T-helper 2 cell (primary cell): ENCODE data around the gene VWA3B.
"Not testable (repeated sequence)": the region's sequence is repeated elsewhere in the genome, so short reads cannot be mapped to it uniquely, and the experiment has no call there.

Experiments
- DNase-seq, 5 experiments: peaks; one replicate each; pipeline versions ENCODE4 v3.0.0 to v3.0.0-alpha.2; 2012 to 2022

VWA3B gene

DNA sequence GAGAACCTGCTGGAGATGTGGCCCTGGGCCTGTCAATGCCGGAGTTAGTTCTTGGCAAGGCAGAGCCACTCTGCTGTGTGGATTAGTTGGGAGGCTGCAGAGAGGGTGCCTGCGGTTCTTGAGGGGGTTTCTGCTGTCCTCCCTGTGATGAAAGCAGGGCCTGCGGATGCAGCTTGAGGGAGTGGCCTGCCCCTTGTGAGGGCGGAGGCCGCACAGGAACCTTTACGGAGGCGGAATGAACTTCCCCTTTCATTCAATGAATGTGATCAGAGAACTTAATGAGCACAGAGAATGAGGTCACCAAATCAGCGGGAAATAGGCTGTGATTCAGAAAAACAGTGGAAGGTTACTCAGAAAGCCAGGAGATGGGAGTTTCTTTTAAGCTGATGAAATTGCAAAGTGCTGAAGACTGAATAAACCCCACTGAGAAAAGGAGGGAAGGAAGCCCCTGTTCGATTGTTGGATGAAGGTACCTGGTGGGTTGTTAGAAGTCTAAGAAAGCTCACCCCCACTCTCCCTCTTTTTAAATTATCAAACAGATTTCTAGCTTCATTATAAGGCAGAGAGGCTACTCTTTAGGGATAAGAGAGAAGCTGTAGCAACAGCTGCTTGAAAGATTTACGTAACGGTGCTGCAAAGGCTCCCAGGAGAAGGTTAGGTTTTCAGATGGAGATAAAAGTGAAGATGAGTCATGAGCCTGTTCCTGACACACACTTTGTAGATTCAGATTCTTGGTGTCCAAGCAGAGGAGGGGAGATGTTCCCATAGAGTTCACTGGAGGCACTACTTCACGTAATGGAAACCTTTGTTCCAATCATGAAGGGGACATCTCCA, 47.4 kb downstream of the VWA3B start:
- DNase-seq, result peak in 1 of 5 experiments; percentile 17

DNA sequence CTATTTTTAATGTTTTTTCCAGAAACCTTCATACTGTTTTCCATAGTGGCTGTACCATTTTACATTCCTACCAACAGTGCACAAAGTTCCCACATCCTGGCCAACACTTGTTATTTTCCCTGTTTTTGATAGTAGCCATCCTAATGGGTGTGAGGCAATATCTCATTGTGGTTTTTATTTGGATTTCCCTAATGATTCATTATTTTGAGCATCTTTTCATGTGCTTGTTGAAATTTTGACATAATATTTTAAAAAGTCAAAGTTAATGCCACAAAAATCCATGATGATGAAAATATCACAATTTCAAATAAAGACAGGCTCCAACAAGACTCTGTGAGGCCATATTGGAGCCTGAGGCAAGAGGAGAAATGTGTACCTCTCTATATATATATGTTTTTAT, 50.2 kb downstream of the VWA3B start:
- DNase-seq, result no peak

DNA sequence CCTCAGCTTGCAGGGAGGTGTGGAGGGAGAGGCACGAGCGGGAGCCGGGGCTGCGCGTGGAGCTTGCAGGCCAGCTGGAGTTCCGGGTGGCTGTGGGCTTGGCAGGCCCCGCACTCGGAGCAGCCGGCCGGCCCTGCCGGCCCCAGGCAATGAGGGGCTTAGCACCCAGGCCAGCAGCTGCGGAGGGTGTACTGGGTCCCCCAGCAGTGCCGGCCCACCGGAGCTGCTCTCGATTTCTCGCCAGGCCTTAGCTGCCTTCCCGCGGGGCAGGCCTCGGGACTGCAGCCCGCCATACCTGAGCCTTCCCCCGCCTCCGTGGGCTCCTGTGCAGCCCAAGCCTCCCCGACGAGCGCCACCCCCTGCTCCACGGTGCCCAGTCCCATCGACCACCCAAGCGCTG, 52.0 kb downstream of the VWA3B start:
- DNase-seq, result not testable (repeated sequence)

DNA sequence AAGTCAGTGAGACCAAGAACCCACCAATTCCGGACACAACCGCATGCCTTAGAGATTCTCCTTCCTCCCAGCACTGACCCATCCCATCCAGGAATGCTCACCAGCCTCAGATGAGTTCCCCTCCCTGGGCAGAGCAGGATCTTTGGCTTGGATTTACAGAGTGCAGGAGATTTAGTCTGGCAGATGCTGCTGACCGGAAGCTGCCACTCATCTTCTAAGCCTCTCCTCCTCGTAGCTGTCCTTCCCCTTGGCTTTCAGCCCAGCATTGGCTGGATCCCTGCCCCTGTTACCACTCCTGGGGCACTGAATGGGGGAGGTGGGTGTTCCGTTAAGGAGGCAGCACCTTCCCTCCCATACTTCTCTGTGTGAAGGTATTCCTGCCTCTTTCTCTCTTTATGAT, 53.2 kb downstream of the VWA3B start:
- DNase-seq, result no peak

DNA sequence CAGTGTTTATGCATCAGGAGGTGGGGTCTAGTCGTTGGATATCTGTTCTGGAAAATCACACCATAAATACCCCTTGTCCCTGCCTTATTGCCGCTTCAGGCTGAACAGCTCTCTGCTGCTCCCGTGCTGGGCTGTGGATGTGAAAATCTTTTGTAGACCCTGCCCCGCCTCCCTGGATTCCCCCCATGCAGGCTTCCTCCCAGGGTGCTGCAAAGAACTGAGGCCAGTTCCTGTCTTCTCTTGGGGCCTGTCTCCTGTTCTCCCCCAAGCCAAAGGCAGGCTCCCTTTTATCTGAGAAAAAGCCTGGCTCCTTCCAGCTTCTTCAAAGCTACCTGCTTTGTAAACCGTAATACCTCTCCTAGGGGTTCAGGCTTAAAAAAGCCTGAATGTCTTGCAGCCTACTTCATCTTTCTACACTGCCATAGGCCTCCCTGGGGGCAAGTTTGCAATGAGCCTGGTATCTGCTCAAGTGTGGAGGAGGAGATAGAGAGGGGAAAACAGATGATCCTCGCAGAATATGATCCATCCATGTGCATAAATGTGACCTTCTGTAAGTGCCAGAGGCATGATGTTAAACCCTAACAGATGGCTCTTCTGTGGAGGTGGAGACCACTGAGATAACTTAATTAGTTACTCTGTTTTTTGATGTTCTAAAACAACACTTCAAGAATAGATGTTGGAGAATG, 55.3 kb downstream of the VWA3B start:
- no peak for DNase-seq

DNA sequence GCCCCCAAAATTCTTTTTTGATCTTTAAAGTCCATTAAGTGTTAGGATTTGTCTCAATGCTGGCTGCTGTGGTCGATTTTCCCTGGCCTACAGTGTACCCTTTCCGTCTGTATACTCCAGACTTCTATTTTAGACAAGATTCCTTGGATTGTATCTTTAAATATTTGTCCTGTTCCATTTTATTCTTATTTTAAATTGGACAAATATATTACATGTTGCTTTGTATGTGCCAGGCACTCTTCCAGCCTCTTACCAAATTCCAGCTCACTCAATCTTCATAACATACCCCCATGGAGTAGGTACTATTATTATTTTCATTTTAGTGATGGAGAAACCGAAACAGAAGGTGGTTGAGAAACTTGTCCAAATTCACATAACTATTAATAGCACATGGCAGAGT, 58.1 kb downstream of the VWA3B start:
- no peak for DNase-seq

DNA sequence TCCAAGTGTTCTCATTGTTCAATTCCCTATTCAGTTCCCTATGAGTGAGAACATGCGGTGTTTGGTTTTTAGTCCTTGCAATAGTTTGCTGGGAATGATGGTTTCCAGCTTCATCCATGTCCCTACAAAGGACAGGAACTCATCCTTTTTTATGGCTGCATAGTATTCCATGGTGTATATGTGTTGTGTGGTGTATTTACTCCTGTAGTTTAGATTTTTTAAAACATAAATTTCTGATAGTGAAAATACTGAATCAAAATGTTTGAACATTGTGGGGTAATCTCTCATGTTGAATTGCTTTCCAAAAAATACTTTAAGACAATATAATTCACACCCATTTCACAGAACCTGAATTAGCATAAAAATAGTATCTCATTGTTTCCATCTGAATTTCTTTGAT, 60.9 kb downstream of the VWA3B start:
- not testable (repeated sequence) for DNase-seq

DNA sequence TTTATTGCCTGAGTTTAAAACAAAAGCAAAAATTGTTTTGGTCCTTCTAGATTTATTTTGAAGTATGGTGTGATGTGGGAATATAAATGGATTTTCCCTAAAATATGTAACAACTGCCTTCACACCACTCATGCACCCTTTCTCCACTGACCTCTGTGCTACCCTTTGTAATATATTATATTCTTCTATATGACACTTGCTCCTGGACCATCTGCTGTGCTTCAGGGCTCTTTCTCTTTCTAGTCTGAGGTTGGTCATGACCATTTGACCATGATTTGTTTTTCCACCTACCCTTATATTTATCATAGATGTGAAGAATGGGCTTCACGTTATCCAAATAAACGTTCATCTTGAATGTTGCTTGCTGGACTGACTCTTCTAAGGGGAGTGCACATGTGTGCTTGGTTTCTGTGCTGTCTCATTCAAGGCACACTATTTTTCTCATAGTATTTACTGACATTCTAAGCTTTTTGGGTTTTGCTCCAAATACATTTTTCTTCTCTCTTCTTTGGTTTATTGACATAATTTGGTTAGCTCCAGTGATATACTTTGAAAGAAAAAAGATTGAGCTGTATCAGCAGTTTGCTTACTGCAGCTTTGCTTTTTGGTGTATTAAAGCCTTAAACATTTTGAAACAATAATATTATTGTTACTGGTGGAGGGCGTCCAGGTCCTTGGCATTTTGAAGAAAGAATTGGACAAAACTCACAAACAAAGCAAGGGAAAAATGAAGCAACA, 61.8 kb downstream of the VWA3B start:
- DNase-seq, result no peak

DNA sequence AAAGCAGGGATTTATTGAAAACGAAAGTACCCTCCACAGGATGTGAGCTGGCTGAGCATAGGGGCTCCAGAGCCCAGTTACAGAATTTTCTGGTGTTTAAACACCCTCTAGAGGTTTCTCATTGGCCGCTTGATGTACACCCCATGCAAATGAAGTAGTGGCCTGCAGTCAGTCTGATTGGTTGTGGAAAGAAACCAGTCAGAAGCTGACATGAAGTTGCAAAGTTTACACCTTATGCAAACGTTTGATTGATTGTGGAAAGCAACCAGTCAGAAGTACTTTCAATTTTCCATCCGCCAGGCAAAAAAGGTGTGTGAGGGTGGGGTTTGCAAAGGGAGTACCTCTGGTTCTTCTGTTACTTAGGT, 62.3 kb downstream of the VWA3B start:
- DNase-seq, result peak in 2 of 5 experiments; percentile 13 to 45

DNA sequence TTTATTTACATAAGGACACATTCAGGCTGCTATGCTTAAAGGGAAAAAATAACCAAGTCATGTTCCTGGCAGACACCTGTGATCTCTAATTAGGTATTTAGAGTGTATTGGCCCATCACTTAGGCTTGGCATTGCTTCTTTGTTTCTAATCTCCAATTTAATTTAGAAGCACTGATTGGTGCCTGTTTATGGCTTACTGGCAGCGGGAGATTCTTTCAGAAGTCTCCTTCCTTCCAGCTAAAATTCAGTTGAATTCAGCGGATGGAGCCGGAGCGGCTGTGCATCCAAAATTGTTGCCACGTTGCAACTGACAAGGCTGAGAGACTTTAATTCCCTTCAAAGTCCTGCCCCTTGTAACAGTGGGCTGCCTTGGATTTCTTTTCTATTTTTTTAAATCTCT, 66.5 kb downstream of the VWA3B start:
- DNase-seq, result no peak

DNA sequence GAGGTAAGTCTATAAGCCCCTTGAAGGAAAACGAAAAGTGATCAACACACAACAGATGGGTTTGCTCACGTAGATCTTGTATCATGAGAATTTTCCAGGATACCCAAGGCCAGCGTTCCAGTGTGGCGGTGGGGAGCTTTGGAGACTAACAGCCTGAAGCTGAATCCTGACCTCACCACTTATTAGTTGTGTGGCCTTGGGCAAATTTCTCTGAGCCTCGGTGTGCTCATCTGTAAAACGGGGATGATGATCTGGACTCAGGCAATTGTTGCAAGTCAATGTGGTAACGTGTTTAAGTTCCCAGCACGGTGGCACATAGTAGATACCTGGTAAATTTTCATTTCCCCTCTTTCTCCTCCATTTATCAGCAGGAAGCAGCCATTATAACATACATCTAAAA, 68.3 kb downstream of the VWA3B start:
- DNase-seq, result no peak

DNA sequence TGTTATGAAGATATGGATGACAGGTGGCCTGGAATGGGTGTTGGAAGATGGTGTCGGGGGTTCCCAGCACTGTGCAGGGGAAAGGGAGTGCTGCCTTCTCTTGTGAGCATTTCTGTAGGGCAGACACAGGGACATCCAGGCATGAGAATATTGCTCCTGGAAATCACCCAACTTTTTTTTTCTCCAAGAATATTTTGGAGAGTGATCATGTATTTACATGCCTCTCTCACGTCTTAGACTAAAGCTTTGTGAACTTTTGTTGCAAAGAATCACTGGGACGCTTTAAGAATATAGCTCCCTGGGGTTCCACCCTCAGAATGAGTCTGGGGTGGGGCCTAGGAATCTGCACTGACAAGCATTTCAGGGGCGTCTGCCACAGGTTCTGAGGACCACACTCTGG, 68.7 kb downstream of the VWA3B start:
- DNase-seq, result no peak

DNA sequence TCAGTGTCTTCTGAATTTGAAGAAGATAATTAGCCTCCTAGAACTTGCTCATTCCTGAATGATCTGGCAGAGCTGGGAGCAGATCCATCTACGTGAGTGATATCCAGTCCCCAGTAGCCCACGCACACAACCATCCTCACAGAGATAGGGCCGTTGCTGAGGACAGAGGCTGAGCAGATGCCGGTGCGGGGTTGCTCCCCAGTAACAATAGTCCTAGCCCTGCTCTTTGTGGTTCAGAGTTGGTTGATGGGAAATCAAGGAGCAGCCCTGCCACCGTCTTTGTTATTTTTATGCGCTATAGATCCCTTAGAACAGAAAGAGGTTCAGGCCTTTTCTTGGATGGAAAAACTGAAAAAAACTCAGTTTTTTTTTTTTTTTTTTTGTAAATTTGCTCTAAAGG, 69.3 kb downstream of the VWA3B start:
- no peak for DNase-seq

DNA sequence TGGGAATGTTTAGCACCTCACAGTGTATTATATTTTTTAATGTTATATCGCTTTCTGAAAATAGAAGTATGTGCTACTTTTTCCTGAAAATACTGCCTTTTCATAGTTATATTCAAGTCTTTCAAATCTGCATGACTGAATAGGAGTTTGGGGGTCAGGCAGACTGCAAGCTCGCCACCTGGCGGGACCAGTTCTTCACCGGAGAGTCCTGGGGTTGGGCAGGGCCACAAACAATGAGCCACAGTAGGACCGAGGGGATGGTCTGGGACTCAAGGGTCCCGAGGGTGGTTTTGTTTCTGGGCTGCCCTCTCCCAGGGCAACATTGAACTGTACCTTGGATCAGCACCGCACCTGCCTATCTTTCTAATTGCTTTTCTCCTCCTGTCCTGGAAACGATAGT, 70.6 kb downstream of the VWA3B start:
- no peak for DNase-seq

DNA sequence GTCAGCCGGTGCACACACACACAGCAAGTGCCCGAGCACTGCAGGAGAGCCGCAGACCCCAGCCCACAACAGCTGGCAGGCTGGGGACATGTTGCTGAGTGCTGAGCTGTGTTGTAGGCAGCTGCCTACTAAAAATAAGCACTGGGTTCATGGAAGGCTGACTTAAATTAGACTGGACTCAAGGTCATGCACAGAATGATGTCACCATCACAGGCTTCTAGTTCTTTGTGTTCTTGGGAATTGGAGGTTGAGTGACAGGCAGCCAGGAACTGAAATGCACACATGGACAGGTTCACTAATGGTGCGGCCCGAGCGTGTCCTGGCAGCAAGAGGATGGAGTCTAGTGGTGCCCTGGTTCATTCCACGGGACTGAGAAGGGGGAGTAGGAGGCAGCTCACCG, 71.3 kb downstream of the VWA3B start:
- DNase-seq, result no peak

DNA sequence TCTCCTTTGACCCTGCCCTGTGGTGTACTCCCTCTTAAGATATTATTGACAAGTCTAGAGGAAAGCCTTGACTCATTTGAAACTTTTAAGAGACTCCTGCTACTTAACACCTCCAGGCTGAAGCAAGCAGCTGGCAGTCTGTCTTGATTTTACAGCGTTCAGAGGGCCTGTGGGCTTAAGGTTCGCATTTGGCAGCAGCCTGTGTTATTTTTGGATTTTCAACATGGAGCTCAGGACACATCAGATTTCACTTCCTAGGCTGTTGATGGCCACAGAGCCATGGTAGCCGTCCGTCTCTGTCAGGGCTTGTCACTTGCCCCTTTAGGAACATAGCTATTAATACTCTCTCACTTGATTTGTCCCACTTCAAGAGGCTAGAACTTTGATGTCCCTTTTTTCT, 73.6 kb downstream of the VWA3B start:
- no peak for DNase-seq

DNA sequence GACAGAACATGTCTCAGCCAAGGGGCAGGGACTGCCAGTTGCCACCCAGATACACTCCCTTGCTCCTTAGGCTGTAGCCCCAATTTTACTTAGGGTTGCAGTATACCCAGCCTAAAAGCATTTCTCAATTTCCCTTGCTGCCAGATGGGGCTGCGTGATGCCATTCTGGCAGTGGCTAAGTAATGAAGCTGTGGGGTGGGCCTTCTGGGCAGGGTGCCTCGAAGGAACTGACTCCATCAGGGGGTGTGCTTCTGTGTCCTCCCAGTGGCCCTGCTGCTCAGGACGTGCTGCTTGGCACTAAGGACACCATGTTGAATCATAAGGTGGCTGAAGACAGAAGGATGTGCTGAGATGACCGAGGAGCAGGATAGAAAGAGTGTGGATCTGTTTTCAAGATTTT, 74.2 kb downstream of the VWA3B start:
- DNase-seq, result no peak

DNA sequence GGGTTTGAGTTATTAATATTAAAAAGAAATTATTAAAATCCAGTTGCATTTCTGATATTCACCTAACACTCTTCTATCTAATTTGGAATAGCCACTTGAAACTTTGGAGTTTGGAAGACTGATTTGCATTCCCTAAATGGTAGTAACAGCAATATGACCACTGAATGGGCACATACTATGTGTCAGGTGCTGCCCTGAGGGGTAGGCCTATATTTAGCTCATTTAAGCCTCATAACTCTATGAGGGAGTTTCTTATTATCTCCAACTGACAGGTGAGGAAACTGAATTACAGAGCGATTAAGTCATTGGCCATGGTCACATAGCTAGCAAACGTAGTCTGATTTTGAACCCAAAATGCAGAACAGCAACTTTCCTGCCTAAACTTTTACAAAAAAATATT, 77.3 kb downstream of the VWA3B start:
- no peak for DNase-seq

DNA sequence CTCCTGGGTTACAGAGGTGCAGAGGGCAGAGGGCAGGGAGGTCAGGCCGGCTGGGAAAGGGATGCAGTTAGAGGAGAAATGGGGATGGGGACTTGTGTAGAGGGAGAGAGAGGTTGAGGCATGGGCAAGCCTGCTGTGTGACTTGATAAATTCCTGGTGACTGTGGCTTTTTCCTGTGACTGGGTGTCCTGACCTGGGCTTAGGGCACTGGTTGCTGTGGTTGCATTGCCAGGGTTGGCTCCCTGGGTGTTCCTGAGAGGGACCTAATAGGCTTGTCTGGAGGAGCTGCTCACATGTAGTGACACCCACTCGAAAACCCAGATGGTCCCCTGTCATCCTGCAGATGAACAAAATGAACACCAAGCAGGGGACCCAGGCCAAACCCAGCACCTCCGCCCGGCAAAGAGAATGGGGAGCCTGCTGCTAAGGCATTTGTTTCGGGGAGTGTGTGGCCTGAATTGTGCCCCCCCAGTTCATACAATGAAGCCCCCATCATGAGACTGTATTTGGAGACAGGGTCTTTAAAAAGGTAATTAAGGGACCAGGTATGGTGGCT, 78.6 kb downstream of the VWA3B start:
- no peak for DNase-seq

DNA sequence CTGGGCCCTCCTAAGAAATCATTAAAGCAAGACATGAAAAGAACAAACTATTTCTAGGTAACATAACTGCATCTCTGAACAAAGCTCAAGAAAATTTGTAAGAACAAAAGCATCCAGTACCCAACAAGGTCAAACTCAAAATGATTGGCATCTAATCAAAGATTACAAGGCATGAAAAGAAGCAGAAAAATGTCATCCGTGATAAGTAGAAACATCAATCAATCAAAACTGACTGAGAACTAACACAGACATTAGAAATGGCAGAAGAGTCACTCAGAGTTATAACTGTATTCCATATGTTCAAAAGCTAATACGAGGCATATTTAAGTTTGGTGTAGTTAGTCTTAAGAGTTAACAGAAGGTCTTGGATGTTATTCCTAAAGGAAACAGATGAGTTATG, 80.9 kb downstream of the VWA3B start:
- DNase-seq, result no peak

DNA sequence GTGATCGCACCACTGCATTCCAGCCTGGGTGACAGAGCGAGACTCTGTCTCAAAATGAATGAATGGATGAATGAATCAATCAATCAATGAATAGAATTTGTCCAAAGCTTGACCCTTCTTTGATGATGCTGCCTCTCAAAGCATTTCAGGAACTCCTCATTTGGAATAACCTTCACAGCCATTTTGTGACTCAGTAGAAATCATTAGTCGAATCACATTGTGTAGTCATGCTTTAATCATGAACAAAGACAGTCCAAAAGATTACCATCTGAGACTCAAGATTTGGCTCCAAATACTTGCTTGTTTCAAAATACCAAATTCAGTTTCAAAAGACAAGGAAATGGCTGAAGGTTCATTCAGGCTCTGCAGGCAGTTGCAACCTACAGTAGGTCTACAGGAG, 83.1 kb downstream of the VWA3B start:
- DNase-seq, result no peak

DNA sequence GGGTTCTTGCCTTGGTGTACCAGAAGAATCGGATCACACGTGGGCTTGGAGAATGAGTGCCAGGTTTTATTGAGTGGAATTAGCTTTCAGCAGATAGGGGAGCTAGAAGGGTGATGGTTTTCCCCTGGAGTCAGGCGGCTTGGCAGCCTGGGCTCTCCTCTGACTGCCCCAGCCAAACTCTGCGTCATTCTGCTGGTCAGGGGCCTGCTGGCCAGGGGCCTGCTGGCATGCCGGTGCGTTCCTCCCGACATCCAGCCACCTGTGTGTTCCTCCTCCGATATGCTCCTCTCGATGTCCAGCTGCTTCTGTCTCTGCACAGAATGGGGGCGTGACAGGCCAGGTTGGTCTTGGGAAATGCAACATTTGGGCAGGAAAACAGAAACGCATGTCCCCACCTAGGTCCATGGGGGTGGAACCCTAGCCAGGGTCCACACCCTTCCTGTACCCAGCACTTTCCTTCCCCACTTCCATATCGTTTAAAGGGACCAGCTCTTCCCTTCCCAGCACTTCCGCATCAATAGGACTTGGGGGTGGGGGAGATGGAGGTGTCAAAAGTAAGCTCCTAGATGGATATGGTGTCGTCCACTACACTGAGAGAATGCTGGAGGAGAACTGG, 85.3 kb downstream of the VWA3B start:
- DNase-seq, result no peak

DNA sequence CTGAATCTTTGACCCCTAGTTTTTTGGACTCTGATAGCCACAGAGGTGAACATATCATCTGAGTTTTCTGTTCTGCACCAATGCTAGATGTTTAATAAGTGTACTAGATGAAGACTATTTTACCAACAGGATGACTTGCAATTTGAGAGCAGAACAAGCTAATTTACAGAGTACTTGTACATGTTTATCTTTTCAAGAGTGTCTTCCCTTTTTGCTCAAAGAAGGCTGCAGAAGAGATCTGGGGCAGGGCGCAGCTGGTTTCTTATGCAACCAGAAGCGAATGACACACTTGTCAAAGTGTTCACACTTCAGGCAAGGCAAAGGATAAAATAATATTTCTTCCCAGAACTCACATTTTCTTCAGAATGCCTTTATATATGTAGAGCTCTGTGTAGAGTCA, 86.0 kb downstream of the VWA3B start:
- no peak for DNase-seq
